SK-N-MC (cell line): ENCODE results near the gene CEP44.

Source experiments
- DNase-seq: peaks from one replicate; pipeline ENCODE4 v3.0.0-alpha.2; 2011; ENCODE audit warnings: low read depth, low spot score
- H3K27ac ChIP-seq: fragments of 200-600 bp; sonication (generic); 2 replicates; pipeline ENCODE4 v1.5.1; 2016; ENCODE audit warnings: mixed run types
- H3K36me3 ChIP-seq: fragments of 200-600 bp; sonication (generic); 2 replicates; pipeline ENCODE4 v1.6.1; 2017; ENCODE audit warnings: antibody characterized with exemption, low read length, mixed read lengths; ENCODE audit not compliant: insufficient read depth
- H3K4me3 ChIP-seq: fragments of 200-600 bp; sonication (generic); 2 replicates; pipeline ENCODE4 v1.5.1; 2016
- H3K9ac ChIP-seq: fragments of 200-600 bp; sonication (generic); 2 replicates; pipeline ENCODE4 v1.8.0; 2017; ENCODE audit warnings: mixed run types, mixed read lengths; ENCODE audit not compliant: insufficient read length
- H3K9me3 ChIP-seq: fragments of 200-600 bp; sonication (generic); 2 replicates; pipeline ENCODE4 v1.6.1; 2017; ENCODE audit warnings: low read depth, mild to moderate bottlenecking, antibody characterized with exemption, low read length, moderate library complexity, mixed read lengths
- EZH2 ChIP-seq: fragments of 200-600 bp; sonication (generic); IDR thresholded peaks from one replicate; pipeline ENCODE4 v1.6.1; 2017; ENCODE audit warnings: antibody characterized with exemption
- FOXP2 ChIP-seq: optimal IDR thresholded peaks from 2 replicates; pipeline ENCODE3; 2011; ENCODE audit warnings: mild to moderate bottlenecking, moderate library complexity; ENCODE audit not compliant: insufficient read depth; ENCODE audit errors: extremely low read length, control extremely low read depth
- POLR2AphosphoS5 ChIP-seq: IDR thresholded peaks from 2 replicates; pipeline ENCODE4 v1.6.1; 2012; ENCODE audit warnings: mild to moderate bottlenecking, low read depth, low read length, borderline replicate concordance

The CEP44 gene

GRCh38 chr4:174320494-174321199, 36.9 kb downstream of the CEP44 start:
- Histone ChIP-seq H3K4me3 (no peak overlapping the region), H3K36me3 (peaks cover 18% of the 10 kb centered on the region), H3K9me3 (no peaks in the 10 kb centered on the region), H3K27ac (no peak overlapping the region), H3K9ac (no peak overlapping the region)
- TF ChIP-seq FOXP2: no peak
- no peak for TF ChIP-seq EZH2
- TF ChIP-seq POLR2AphosphoS5: no peak
- no peak for DNase-seq

GRCh38 chr4:174324236-174324635, 40.5 kb downstream of the CEP44 start:
- no peak overlapping the region for H3K9ac ChIP-seq
- DNase-seq: no peak
- no peak for TF ChIP-seq POLR2AphosphoS5
- TF ChIP-seq FOXP2: no peak
- peaks cover 6% of the 10 kb centered on the region; the same call in 1 of the 2 replicates for H3K36me3 ChIP-seq
- no peak overlapping the region for H3K27ac ChIP-seq
- no peaks in the 10 kb centered on the region for H3K9me3 ChIP-seq
- H3K4me3 ChIP-seq: no peak overlapping the region

DNA sequence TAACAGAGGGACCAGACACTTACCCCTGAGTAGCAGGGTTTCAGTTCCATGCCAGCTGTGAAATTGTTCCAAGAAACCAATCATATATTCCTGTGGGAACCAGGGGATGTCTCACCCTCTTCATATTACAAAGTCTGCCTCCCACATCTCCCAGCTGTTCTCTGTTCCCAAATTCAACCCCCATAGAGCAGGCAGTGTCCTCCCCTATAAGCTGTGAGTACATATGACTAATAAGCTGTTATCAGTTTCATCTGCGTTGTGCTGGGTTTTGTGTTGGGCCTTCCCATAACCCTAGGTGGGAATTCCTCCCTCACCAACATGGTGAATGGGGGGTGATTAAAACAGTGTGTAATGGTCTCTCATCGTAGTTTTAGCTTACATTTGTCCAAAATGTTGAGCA, 41.0 kb downstream of the CEP44 start:
- Histone ChIP-seq H3K9ac (no peak overlapping the region), H3K4me3 (no peak overlapping the region), H3K27ac (no peak overlapping the region), H3K36me3 (peaks cover 4% of the 10 kb centered on the region; the same call in 1 of the 2 replicates), H3K9me3 (no peaks in the 10 kb centered on the region)
- DNase-seq: no peak
- TF ChIP-seq FOXP2: no peak
- no peak for TF ChIP-seq EZH2
- TF ChIP-seq POLR2AphosphoS5: no peak

DNA sequence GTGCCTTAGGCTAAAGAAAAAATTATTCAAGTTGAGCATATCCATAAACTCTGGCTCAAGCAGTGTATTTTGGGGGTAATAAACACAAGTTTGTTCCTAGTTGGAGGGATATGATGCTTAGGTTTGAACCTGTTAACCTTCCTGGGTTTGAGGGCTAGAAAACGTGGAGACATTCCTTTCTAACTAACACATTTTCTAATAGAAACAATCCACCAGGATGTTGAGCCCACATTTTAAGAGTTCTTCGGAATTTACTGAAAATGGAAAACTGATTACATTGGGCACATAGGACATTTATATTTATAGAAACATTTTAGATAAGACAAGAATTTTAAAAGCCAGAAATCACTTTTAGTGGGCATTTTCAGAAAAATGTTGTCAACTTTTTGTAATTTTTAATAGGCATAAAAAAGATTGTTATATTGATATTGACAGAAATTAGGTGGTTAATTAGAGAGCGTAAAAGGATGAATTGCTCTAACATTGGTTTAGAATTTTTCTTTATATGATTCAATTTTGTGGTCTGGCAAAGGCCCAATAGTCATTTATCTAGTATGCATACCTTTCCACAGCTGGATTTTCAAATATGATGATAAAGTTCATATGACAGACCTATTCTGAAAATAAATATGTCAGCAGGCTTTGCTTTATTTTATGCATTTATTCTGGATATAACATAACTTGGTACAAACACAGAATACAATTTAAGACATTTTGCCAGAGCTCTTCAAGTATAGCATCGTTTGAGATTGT, 49.2 kb downstream of the CEP44 start:
- Histone ChIP-seq H3K9me3 (no peaks in the 10 kb centered on the region), H3K9ac (no peak overlapping the region), H3K4me3 (no peak overlapping the region), H3K36me3 (peaks cover 3% of the 10 kb centered on the region; the same call in 1 of the 2 replicates), H3K27ac (no peak overlapping the region)
- TF ChIP-seq FOXP2 (no peak), POLR2AphosphoS5 (no peak), EZH2 (no peak)
- no peak for DNase-seq

- Histone ChIP-seq H3K27ac (no peak overlapping the region), H3K36me3 (peaks cover 3% of the 10 kb centered on the region; the same call in 1 of the 2 replicates), H3K9ac (no peak overlapping the region), H3K9me3 (no peaks in the 10 kb centered on the region; the same call in 1 of the 2 replicates), H3K4me3 (no peak overlapping the region)
- TF ChIP-seq EZH2 (no peak), FOXP2 (no peak), POLR2AphosphoS5 (no peak)
- no peak for DNase-seq
Observed at GRCh38 chr4:174334628-174335027, 50.9 kb downstream of the CEP44 start.

- Histone ChIP-seq H3K4me3 (no peak overlapping the region), H3K36me3 (no peaks in the 10 kb centered on the region), H3K9ac (no peak overlapping the region), H3K27ac (peak overlapping the region; percentile 56; the same call in 1 of the 2 replicates), H3K9me3 (no peaks in the 10 kb centered on the region; the same call in 1 of the 2 replicates)
- TF ChIP-seq EZH2 (no peak), FOXP2 (no peak), POLR2AphosphoS5 (no peak)
- no peak for DNase-seq
Observed at GRCh38 chr4:174340714-174341113, 57.0 kb downstream of the CEP44 start.

DNA sequence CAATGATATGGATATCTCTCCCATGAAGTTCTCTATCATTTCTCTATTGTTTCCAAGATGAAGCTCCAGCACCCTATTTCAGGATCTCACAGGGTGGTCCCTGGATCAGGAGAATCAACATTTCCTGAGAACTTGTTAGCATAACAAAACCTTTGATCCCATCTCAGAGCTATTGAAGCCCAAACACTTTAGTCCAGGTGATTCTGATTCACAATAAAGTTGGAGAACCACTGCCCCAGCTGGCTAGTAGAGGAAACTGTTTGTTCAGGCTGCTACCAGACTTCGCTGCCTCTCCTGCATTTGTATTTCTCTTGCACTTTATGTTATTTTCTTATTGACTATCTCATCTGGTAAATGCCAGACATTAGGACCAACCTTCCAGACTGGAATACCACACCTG, 65.4 kb downstream of the CEP44 start:
- no peak for DNase-seq

DNA sequence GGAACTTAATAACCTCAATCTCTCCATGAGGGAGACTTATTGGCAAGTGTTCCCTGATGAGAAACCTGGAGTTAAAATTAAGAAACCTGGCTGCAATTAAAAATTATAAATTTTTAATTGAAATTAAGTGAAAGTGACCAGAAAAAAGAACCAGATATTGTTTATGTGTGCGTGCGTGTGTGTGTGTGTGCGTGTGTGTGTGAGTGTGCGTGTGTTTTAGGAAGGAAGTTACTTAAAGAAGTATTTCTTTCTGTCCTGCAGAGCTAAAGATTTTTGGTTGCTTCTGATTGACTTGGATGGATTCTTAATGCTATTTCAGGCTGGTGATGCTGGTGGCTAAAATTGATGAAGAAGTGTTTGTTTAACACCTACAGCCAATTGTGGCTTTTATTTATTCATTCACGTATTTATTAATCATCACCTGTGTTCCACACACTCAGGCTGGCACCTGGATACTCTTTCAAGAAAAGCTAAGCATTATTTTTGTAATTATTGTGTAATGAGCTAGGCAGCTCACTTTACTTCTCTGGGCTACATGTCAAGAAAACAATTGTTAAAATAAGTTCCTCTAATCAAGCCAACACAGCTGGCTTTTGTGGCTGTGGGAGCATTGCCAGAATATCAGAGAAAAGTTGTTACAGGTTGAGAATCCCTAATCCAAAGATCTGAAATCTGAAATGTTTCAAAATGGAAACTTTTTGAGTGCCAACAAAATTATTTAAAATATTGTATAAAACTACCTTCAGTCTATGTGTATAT, 68.5 kb downstream of the CEP44 start:
- Histone ChIP-seq H3K9me3 (no peaks in the 10 kb centered on the region), H3K36me3 (no peaks in the 10 kb centered on the region), H3K27ac (no peak overlapping the region), H3K9ac (no peak overlapping the region), H3K4me3 (no peak overlapping the region)
- no peak for TF ChIP-seq FOXP2
- no peak for TF ChIP-seq POLR2AphosphoS5
- no peak for TF ChIP-seq EZH2
- DNase-seq: no peak

More for the DNA sequence above, 65.4 kb downstream of the CEP44 start:
- H3K9ac ChIP-seq: no peak overlapping the region
- H3K27ac ChIP-seq: no peak overlapping the region
- H3K36me3 ChIP-seq: no peaks in the 10 kb centered on the region
- H3K4me3 ChIP-seq: no peak overlapping the region
- no peak for TF ChIP-seq EZH2
- no peak for TF ChIP-seq FOXP2
- no peak for TF ChIP-seq POLR2AphosphoS5
- H3K9me3 ChIP-seq: no peaks in the 10 kb centered on the region
